Activated CD8-positive, alpha-beta memory T cell treated with anti-CD3 and anti-CD28 coated beads, Interleukin-2, amount 10 ng/mL, durations not matched to agents 7 days and 5 days (primary cell): ENCODE results near the gene GAS7. TPM values are rescaled to one million over a fixed set of nuclear protein-coding genes. Genes with fewer than 3 reads are reported as not detected.

Experiments
- ATAC-seq: fragments of 150-1000 bp; cut with Tn5 transposase; one replicate; pipeline ENCODE4 v1.10.0; 2021; ENCODE audit warnings: moderate library complexity
- CTCF ChIA-PET: fragments of 350-600 bp; sonication (Branson Sonifier 250); formaldehyde crosslinking; loops from one replicate; lab custom pipeline; 2021; ENCODE audit warnings: antibody characterized with exemption; lab: Charles Lee
- DNase-seq: peaks from one replicate; pipeline ENCODE4 v3.0.0-alpha.2; 2020
- H3K27ac Mint-ChIP-seq: one replicate; pipeline ENCODE4 v1.8.0; 2021; ENCODE audit warnings: mild to moderate bottlenecking, mixed read lengths
- H3K27me3 Mint-ChIP-seq: one replicate; pipeline ENCODE4 v1.8.0; 2021; ENCODE audit warnings: mixed read lengths
- H3K36me3 Mint-ChIP-seq: one replicate; pipeline ENCODE4 v1.8.0; 2021; ENCODE audit warnings: mild to moderate bottlenecking, mixed read lengths
- H3K4me1 Mint-ChIP-seq: one replicate; pipeline ENCODE4 v1.8.0; 2021; ENCODE audit warnings: mixed read lengths
- H3K4me3 Mint-ChIP-seq: one replicate; pipeline ENCODE4 v1.8.0; 2021; ENCODE audit warnings: mild to moderate bottlenecking, moderate library complexity, mixed read lengths
- H3K9me3 Mint-ChIP-seq: one replicate; pipeline ENCODE4 v1.8.0; 2022; ENCODE audit warnings: low read depth, mixed read lengths
- total RNA-seq, 2 experiments: library from RNA; stranded (reverse); gene quantifications; one replicate each; pipeline ENCODE4 v1.2.3, GENCODE V29; 2021

GAS7 gene
- total RNA-seq, 2 experiments from 2014 or later: 0.53 to 2.1 TPM

DNA sequence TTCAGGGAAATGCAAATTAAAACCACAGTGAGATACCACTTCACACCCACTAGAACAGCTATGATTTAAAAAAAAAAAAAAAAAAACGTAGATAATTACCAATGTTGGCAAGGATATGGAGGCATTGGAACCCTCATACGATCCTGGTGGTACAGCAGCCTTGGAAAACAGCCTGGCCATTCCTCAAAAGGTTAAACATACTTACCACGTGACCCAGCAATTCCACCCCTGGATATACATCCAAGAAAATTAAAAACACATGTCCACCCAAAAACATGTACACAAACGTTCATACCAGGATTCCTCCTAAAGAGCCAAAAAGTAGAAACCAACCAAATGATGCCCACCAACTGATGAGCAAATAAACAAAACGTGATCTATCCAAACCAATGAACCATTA lies 68.1 kb downstream of the GAS7 start:
- no peak overlapping the region for H3K4me3 Mint-ChIP-seq
- H3K27me3 Mint-ChIP-seq: no peaks in the 10 kb centered on the region
- peaks cover 4% of the 10 kb centered on the region for H3K9me3 Mint-ChIP-seq
- H3K36me3 Mint-ChIP-seq: no peaks in the 10 kb centered on the region
- no peak for ATAC-seq
- H3K4me1 Mint-ChIP-seq: no peaks in the 10 kb centered on the region
- DNase-seq: no peak
- CTCF ChIA-PET: no interaction called here
- no peak overlapping the region for H3K27ac Mint-ChIP-seq

DNA sequence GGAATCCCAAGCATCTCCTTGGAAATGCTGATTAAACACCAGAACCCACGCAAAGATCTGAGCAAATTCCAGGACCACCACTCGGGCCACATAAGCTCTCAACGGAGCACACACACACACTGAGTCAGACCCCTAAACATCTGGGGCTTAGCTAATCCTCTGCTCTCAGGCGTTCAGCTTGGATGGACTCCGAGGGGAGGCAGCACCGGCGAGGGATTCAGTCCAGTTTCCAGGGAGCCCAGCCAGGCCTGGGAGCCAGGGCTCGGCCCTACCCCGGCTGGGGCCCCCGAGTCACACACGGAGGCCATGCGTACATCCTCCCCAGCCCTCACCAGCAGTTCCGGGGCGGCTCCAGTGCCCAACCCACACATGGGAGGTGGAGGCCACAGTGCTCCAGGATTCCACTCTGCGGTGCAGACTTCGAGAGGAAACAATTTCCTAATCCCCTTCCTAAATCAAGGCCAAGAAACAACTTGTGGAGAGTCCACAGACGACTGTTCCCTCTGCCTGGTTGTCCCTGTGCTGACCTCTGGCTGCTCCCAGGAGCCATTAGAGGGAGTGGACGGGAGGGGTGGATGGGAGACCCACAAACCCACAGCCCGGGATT lies 70.5 kb downstream of the GAS7 start:
- no peaks in the 10 kb centered on the region for H3K4me1 Mint-ChIP-seq
- H3K4me3 Mint-ChIP-seq: no peak overlapping the region
- DNase-seq (no peak), ATAC-seq (no peak)
- CTCF ChIA-PET: no interaction called here
- no peaks in the 10 kb centered on the region for H3K27me3 Mint-ChIP-seq
- no peaks in the 10 kb centered on the region for H3K36me3 Mint-ChIP-seq
- H3K27ac Mint-ChIP-seq: no peak overlapping the region
- peaks cover 4% of the 10 kb centered on the region for H3K9me3 Mint-ChIP-seq

DNA sequence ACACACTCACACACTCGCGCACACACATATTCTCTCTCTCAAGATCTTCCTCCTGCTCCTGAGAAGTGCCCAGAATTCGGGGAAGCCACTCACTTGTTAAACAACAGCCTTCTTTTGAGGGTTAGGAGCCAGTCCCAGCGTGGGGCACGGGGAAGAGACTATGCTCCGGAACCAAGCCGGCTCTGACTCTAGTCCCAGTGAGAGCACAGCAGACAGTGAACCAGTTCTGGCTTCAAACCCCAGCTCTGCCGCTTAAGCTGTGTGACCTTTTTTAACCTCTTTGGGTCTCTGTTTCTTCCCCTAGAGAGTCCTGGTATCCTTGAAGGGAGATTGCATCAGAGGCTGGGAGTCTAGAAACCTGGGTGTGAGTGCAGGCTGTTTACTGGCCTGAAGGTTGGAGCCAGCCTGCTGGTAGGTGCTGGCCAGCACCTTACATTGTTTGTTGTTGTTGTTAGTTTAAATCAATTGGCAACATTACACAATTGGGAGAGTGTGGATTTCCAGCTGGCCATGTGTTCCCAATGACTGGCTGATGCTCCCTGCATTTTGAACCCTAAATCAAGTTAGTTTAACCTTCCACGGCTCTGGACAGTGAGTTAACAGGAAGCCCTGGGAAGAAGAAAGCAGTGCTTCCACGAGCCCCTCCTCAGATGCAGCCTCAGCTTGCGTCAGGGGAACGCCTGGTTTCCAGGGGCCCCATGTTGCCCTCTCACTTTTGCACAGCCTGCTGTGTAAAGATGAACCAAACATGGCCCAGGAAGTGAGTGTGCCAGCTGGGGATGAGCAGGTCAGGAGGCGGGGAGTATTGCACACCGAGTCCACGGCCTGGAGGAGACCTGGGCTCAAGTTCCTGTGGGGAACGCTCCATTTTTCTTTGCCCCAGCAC lies 71.5 kb downstream of the GAS7 start:
- Mint-ChIP-seq H3K4me1 (peaks cover 7% of the 10 kb centered on the region), H3K27me3 (no peaks in the 10 kb centered on the region)

DNA sequence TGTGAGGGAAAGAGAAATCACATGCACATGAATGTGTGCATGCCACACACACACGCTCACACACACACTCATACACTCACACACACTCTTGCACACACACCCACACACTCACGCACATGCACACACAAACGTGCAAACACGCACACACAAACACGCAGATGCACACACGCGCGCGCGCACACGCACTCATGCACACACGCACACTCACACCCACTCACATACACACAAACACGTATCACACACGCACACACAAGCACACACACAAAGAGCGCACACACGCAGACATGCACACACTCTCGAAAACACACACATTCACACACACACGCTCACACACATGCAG lies 72.2 kb downstream of the GAS7 start:
- Mint-ChIP-seq H3K4me1 (peaks cover 13% of the 10 kb centered on the region), H3K36me3 (no peaks in the 10 kb centered on the region), H3K9me3 (peaks cover 4% of the 10 kb centered on the region), H3K4me3 (no peak overlapping the region), H3K27me3 (no peaks in the 10 kb centered on the region), H3K27ac (no peak overlapping the region)
- ATAC-seq (no peak), DNase-seq (no peak)
- CTCF ChIA-PET: no interaction called here

More for the DNA sequence above, 71.5 kb downstream of the GAS7 start:
- no peak for ATAC-seq
- Mint-ChIP-seq H3K9me3 (peaks cover 4% of the 10 kb centered on the region), H3K36me3 (no peaks in the 10 kb centered on the region), H3K4me3 (no peak overlapping the region), H3K27ac (no peak overlapping the region)
- DNase-seq: no peak
- CTCF ChIA-PET: no interaction called here

DNA sequence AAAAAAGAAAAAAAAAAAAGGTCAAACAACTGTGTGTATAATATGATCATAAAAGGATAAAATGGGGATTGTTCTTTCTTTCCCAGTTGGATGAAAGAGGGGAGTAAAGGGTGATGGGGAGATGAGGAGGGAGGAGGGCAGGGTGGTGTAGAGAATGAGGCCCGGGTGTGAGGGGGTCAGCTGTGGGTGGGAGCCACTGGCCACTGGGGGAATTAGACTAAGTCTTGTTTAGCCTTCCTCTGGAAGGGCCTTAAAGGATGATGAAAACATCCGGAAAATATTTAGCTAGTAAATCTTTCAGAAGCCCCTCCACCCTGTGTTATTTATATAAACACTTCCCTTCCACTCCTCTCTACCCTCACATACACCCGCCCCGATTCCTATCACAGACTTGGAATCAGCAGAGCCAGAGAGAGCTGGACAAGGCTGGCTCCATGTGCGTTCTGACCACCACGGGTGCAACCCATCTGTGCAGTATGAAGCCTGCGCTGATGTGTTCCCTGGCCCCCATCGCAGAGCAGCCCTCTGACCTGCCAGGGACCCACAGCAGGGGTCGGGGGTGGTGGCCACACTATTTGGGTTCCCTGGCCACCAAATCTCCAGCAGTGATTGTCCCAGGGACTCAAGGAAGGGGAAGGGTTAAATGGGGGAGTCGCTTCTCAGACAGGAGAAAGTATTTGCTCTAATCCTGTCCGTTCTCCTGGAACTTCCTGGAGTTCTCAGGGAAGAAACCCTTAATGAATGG lies 72.7 kb downstream of the GAS7 start:
- CTCF ChIA-PET: no interaction called here
- H3K27me3 Mint-ChIP-seq: no peaks in the 10 kb centered on the region
- H3K27ac Mint-ChIP-seq: no peak overlapping the region
- peaks cover 15% of the 10 kb centered on the region for H3K4me1 Mint-ChIP-seq
- no peak for DNase-seq
- H3K4me3 Mint-ChIP-seq: no peak overlapping the region
- ATAC-seq: no peak
- no peaks in the 10 kb centered on the region for H3K36me3 Mint-ChIP-seq
- H3K9me3 Mint-ChIP-seq: peaks cover 4% of the 10 kb centered on the region

DNA sequence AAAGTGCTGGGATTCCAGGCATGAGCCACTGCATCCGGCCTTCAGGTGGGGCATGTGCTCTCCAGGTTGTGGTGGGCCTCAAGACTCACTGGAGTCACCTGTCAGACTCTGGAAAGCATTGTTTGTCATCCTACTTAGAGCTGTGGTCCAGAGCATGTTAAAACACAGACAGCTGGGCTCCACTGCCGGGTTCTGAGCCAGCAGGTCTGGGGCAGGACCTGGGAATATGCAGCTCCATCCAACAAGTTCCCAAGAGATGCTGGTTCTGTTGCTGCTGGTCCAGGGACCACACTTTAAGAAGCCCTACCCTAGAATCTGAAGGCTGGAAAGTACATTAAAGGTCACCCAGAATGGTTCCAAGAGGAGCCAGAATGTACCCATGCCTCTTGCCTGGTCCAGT lies 75.3 kb downstream of the GAS7 start:
- ATAC-seq (no peak), DNase-seq (no peak)
- peaks cover 4% of the 10 kb centered on the region for H3K9me3 Mint-ChIP-seq
- peaks cover 33% of the 10 kb centered on the region for H3K4me1 Mint-ChIP-seq
- H3K27ac Mint-ChIP-seq: no peak overlapping the region
- no peaks in the 10 kb centered on the region for H3K36me3 Mint-ChIP-seq
- CTCF ChIA-PET: no interaction called here
- H3K27me3 Mint-ChIP-seq: no peaks in the 10 kb centered on the region
- no peak overlapping the region for H3K4me3 Mint-ChIP-seq

DNA sequence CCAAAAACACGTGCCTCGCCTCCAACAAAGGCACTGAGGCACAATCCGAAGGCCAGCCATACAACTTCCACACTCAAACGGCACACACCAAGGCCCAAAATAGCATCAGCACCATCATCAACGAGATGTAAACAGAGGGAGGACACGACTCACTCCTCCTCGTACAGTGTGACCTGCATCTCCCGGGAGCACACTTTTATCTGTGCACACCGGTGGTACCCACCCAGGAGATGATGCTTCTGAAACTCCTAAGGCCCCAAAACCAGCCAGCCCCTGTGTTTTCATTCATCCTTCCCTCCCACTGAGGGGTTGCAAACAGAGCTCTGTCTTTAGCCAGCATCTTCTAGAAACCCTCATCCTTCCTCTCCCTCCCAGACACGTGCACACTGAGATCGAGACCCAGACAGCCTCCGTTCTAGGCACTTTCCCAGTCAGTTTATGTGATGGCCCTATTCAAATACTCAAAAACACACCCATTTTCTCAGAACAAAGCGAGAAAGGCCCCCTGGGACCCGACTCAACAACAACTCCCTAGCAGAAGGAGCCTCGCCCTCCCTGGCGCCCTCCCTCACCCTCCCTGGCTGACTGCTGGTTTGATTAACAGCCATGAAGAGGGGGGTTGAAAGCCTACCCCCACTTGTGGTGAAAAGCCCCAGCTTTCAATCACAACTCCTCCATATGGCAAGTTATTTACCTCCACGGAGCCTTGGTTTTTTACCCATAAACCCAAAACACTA lies 76.3 kb downstream of the GAS7 start:
- Mint-ChIP-seq H3K27ac (peak overlapping the region; percentile 61), H3K4me1 (peaks cover 36% of the 10 kb centered on the region)

DNA sequence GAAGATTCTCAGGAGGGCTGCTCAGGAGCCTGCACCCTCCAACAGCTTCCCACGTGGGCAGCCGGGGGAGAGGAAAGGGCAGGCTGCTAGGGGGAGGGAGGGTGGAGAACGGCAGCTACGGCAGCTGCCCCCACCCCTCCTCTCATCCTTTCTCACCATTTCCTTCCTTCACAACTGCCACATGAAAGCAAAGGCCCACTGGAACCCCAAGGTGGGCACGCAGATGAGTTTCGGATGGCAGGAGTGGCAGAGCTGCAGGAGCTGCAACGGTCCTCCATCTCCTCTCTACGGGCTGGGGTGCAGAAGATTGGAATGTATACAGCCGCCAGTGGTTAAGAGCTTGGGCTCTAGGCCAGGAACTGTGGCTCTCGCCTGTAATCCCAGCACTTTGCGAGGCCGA lies 77.7 kb downstream of the GAS7 start:
- H3K36me3 Mint-ChIP-seq: no peaks in the 10 kb centered on the region
- CTCF ChIA-PET: no interaction called here
- DNase-seq (no peak), ATAC-seq (no peak)
- peaks cover 38% of the 10 kb centered on the region for H3K4me1 Mint-ChIP-seq
- H3K9me3 Mint-ChIP-seq: no peaks in the 10 kb centered on the region
- H3K27ac Mint-ChIP-seq: no peak overlapping the region
- no peak overlapping the region for H3K4me3 Mint-ChIP-seq
- H3K27me3 Mint-ChIP-seq: no peaks in the 10 kb centered on the region

More for the DNA sequence above, 76.3 kb downstream of the GAS7 start:
- H3K4me3 Mint-ChIP-seq: no peak overlapping the region
- no peaks in the 10 kb centered on the region for H3K27me3 Mint-ChIP-seq
- H3K36me3 Mint-ChIP-seq: no peaks in the 10 kb centered on the region
- no peak for DNase-seq
- CTCF ChIA-PET: no interaction called here
- H3K9me3 Mint-ChIP-seq: peaks cover 4% of the 10 kb centered on the region
- no peak for ATAC-seq

DNA sequence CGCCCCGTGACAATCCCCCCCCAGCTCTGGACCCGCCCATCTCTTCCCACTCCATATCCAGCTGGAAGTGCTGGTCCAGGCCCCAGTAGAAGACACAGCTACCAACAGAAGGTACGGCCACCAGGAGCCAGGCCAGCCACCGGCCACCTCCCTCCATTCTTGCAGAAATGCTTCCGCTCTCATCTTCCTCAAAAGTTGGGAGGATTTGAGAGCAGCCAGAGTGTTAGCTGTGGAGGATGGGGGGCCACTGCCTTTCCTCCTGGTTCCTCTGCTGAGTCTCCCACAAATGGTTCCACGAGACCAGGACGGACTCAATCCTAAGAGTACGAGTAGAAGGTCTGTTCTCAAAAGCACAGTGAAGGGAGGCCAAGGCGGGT lies 78.3 kb downstream of the GAS7 start:
- no peak for ATAC-seq
- H3K9me3 Mint-ChIP-seq: no peaks in the 10 kb centered on the region
- CTCF ChIA-PET: no interaction called here
- H3K4me1 Mint-ChIP-seq: peaks cover 45% of the 10 kb centered on the region
- peak overlapping the region; percentile 24 for H3K27ac Mint-ChIP-seq
- H3K27me3 Mint-ChIP-seq: no peaks in the 10 kb centered on the region
- H3K36me3 Mint-ChIP-seq: no peaks in the 10 kb centered on the region
- DNase-seq: no peak
- no peak overlapping the region for H3K4me3 Mint-ChIP-seq

DNA sequence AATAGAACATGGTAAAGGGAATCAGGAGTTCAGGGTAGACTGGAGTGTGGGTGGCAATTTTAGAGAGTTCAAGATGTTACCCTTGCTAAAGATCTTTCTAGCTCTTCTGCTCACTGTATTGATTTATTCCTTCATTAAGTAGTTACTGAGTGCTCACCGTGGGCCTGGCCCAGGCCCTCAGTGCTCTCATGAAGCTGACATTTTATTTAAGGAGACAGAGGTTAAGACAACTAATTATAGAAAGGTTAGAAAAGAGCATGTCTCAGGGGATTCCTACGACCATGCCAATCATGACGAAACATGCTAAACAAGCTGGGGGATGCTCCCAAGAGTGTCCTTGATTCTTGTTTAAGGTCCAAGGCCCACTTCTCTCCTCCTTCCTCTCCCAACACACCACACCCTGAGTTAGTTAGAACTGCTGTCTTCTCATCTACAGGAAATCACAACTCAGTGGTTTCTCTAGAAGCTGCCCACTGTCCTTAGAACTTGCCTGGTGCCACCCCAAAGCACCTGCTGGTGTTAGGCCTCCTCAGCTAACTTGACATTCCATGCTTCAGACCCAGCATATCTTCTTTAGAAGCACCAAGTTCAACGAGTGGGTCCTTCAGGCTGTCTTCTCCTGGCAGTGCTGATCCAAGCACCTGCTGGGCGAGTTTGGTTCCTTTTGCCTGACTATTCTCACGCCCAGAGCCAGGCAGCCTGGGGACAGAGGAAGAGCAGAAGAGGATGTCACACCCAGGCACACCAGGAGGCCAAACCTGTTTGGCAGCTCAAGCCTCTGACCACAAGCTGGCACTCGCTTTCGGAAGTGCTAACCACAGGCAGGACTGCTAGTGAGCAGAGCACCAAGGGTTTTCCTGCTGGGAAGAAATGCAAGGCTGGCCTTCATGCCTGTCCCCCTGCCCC lies 79.0 kb downstream of the GAS7 start:
- ATAC-seq (no peak), DNase-seq (peak; percentile 44)
- peaks cover 3% of the 10 kb centered on the region for H3K27me3 Mint-ChIP-seq
- H3K4me1 Mint-ChIP-seq: peaks cover 51% of the 10 kb centered on the region
- no peaks in the 10 kb centered on the region for H3K36me3 Mint-ChIP-seq
- H3K4me3 Mint-ChIP-seq: no peak overlapping the region
- peak overlapping the region; percentile 31 for H3K27ac Mint-ChIP-seq
- CTCF ChIA-PET: no interaction called here
- no peaks in the 10 kb centered on the region for H3K9me3 Mint-ChIP-seq

DNA sequence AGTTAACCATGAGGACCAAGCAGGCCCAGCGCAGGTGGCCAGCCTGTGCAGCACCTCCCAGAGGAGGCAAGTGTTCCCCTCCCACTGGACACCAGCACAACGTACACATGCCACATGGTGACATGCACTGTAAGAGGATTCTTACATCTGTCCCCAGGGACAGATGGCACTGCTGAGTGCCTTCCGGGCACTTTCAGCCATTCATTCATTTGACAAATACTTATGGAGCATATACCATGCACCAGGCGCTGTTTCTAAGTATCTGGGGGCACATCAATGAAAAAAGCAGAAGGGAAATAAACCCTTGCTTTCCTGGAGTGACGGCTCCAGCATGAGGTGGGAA lies 79.6 kb downstream of the GAS7 start:
- no peak overlapping the region for H3K27ac Mint-ChIP-seq
- DNase-seq: no peak
- H3K4me1 Mint-ChIP-seq: peaks cover 53% of the 10 kb centered on the region
- CTCF ChIA-PET: no interaction called here
- H3K4me3 Mint-ChIP-seq: no peak overlapping the region
- no peaks in the 10 kb centered on the region for H3K9me3 Mint-ChIP-seq
- peaks cover 3% of the 10 kb centered on the region for H3K27me3 Mint-ChIP-seq
- ATAC-seq: no peak
- no peaks in the 10 kb centered on the region for H3K36me3 Mint-ChIP-seq

DNA sequence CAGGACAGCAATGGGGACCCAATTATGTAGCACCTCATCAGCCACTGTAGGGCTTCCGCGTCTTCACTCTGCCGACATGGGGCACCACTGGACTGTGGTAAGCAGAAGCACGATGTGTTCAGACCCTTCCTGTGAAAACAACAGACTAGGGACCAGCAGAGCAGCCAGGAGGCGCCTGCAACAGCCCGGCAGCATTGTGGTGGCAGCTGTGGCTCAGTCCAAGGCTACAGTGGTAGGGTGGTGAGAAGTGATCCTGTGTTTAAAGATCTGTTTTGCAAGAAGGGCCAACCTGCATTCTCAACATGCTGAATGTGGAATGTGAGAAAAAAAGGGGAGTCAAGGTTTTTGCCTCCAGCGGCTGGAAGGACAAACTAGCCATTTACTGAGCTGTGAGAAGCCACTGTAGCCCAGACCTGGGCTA lies 80.8 kb downstream of the GAS7 start:
- Mint-ChIP-seq H3K4me1 (peaks cover 53% of the 10 kb centered on the region), H3K27me3 (peaks cover 3% of the 10 kb centered on the region), H3K4me3 (no peak overlapping the region), H3K27ac (no peak overlapping the region), H3K36me3 (no peaks in the 10 kb centered on the region), H3K9me3 (no peaks in the 10 kb centered on the region)
- ATAC-seq (no peak), DNase-seq (no peak)
- CTCF ChIA-PET: no interaction called here
